ENCODE results near the gene C1QTNF6. TPM values are rescaled to one million over a fixed set of nuclear protein-coding genes. Genes with fewer than 3 reads are reported as not detected.

C1QTNF6 gene
- total and polyA plus RNA-seq, 10 of the 15 experiments (the other 5 are each of a cell fraction or from before 2014, with no cell fraction given) = 0.16 to 4.1 (median 1.3) TPM

GRCh38 chr22:37172266-37173245 lies 15.5 kb downstream of the C1QTNF6 start:
- Histone ChIP-seq H3K9ac (ENCODE audit: control insufficient read depth, insufficient read depth, low read length) (no peak overlapping the region), H4K20me1 (ENCODE audit: control insufficient read depth, insufficient read depth) (no peaks in the 10 kb centered on the region), H3K9me3 (replicated peaks; ENCODE audit: control insufficient read depth, insufficient read depth, low read length) (peaks cover 4% of the 10 kb centered on the region; the same call in 2 of the 3 replicates), H3K4me2 (ENCODE audit: control insufficient read depth, insufficient read depth) (no peak overlapping the region), H2AFZ (ENCODE audit: control insufficient read depth, low read depth, low read length) (no peak overlapping the region), H3K79me2 (ENCODE audit: control insufficient read depth, insufficient read depth, low read length) (no peaks in the 10 kb centered on the region), H3K4me1 (ENCODE audit: control insufficient read depth, insufficient read depth, low read length) (peaks cover 15% of the 10 kb centered on the region), H3K27ac (ENCODE audit: control insufficient read depth, insufficient read depth) (no peak overlapping the region), H3K27me3 (replicated peaks in 1 of 2; ENCODE audit: control insufficient read depth in 2 of 2, insufficient read depth in 2 of 2, low read length in 1 of 2) (no peaks in the 10 kb centered on the region; a peak in 1 of 4 replicates), H3K4me3 (no peak overlapping the region), H3K36me3 (ENCODE audit: control insufficient read depth in 2 of 2, insufficient read depth in 2 of 2, low read length in 1 of 2) (no peaks in the 10 kb centered on the region)
- no peak for ATAC-seq
- BruUV-seq (replicated peaks) = no TSS peak
- WGBS (ENCODE audit: insufficient coverage, insufficient replicate concordance, low lambda C conversion rate, missing lambda C conversion rate) = 68% methylated on average over 13 of the region's 14 CpGs
- no peak for TF ChIP-seq ZBTB40 (IDR thresholded peaks at IDR 0.05; ENCODE audit: borderline replicate concordance)
- TF ChIP-seq BCL11A (IDR thresholded peaks at IDR 0.05; ENCODE audit: low read depth, low read length) = no peak
- no peak for TF ChIP-seq NKRF (conservative IDR thresholded peaks at IDR 0.05)
- TF ChIP-seq ZNF622 (IDR thresholded peaks at IDR 0.05) = no peak
- TF ChIP-seq PAX8 (IDR thresholded peaks at IDR 0.05) = no peak
- no peak for TF ChIP-seq IKZF1 (conservative IDR thresholded peaks at IDR 0.05)
- no peak for TF ChIP-seq E2F8 (IDR thresholded peaks at IDR 0.05; ENCODE audit: low read depth, partially characterized antibody)
- no peak for TF ChIP-seq ATF7 (IDR thresholded peaks at IDR 0.05; ENCODE audit: low read depth)
- no peak for TF ChIP-seq ZNF24 (IDR thresholded peaks at IDR 0.05)
- TF ChIP-seq SREBF2 (IDR thresholded peaks at IDR 0.05; ENCODE audit: low read length) = no peak
- TF ChIP-seq IRF3 (IDR thresholded peaks at IDR 0.05) = no peak
- no peak for TF ChIP-seq JUNB (IDR thresholded peaks at IDR 0.05)
- ChIA-PET CTCF (interaction anchor here (0.6 to 2.5 kb wide), 4 partner anchors 19 to 87 kb away, joined by 3 to 10 read pairs (median 8); no protein-coding TSS in a partner anchor), POLR2A (interaction anchor here (0.6 to 0.8 kb wide), 2 partner anchors 23 to 71 kb away, joined by 3 read pairs; partner anchors contain the start of genes IL2RB and RAC2), RAD21 (ENCODE audit: unreplicated experiment) (no interaction called here), SMC1A (ENCODE audit: uncharacterized antibody, unreplicated experiment) (interaction anchor here (0.7 to 1.3 kb wide), 3 partner anchors 9 to 25 kb away, joined by 3 to 5 read pairs (median 4); no protein-coding TSS in a partner anchor)
- in situ Hi-C loops (cut with MboI) (no loop called here), intact Hi-C loops (cut with micrococcal nuclease; ENCODE audit: unreplicated experiment) (no loop called here)
- FAIRE-seq = no peak
- no peak for DNase-seq (ENCODE audit: low read depth, low spot score)

Data from GM12878 (cell line).